Panc1 (cell line): ENCODE data around the gene CCS. TPM values are rescaled to one million over a fixed set of nuclear protein-coding genes. Genes with fewer than 3 reads are reported as not detected.

Source experiments
- ATAC-seq: fragments of 200-7000 bp; cut with Tn5 transposase; 2 replicates; pipeline ENCODE4 v1.9.1; 2020; ENCODE audit warnings: mild to moderate bottlenecking, moderate library complexity
- BruUV-seq: library from RNA; stranded (reverse); fragments of 400-500 nt; replicated peaks from 2 replicates; lab custom pipeline; 2021; lab: Mats Ljungman, UMichigan
- CTCF ChIA-PET: fragments of 300-600 bp; sonication (Branson Sonifier 250); formaldehyde crosslinking; loops from one replicate; lab custom pipeline; 2022; ENCODE audit warnings: antibody characterized with exemption; lab: Charles Lee
- POLR2A ChIA-PET: fragments of 300-600 bp; sonication (Branson Sonifier 250); formaldehyde crosslinking; loops from one replicate; lab custom pipeline; 2022; ENCODE audit warnings: antibody characterized with exemption; lab: Charles Lee
- DNase-seq: peaks from one replicate; pipeline ENCODE4 v3.0.0-alpha.2; 2010; ENCODE audit warnings: low read depth, low spot score
- H3K27ac ChIP-seq: 2 replicates; pipeline ENCODE4 v1.5.1; 2011; ENCODE audit warnings: mild to moderate bottlenecking, low read length, inconsistent platforms
- H3K27me3 ChIP-seq: fragments of 200-500 bp; sonication (Bioruptor generic); 2 replicates; pipeline ENCODE4 v1.6.0; 2014; ENCODE audit warnings: low read length, inconsistent platforms; ENCODE audit not compliant: control insufficient read depth, insufficient read depth
- H3K36me3 ChIP-seq: fragments of 200-500 bp; sonication (Bioruptor generic); 2 replicates; pipeline ENCODE4 v1.5.1; 2014; ENCODE audit warnings: inconsistent platforms, mild to moderate bottlenecking, low read length, moderate library complexity; ENCODE audit not compliant: control insufficient read depth, insufficient read depth
- H3K4me1 ChIP-seq: 2 replicates; pipeline ENCODE4 v1.5.1; 2011; ENCODE audit warnings: inconsistent platforms, mild to moderate bottlenecking, low read length, moderate library complexity; ENCODE audit not compliant: control insufficient read depth, insufficient read depth
- H3K4me3 ChIP-seq, 2 experiments: 2 replicates each; pipeline ENCODE4 v1.5.1; 2011 to 2012; ENCODE audit warnings: low read depth in 2 of 2, low read length in 2 of 2, mild to moderate bottlenecking in 2 of 2, inconsistent platforms in 1 of 2, moderate library complexity in 1 of 2
- H3K9me3 ChIP-seq: fragments of 200-500 bp; sonication (Bioruptor generic); 2 replicates; pipeline ENCODE4 v1.5.1; 2014; ENCODE audit warnings: low read depth, mild to moderate bottlenecking, inconsistent platforms, low read length, moderate library complexity; ENCODE audit not compliant: control insufficient read depth, insufficient read depth
- CTCF ChIP-seq: fragments of 450-650 bp; IDR thresholded peaks from 2 replicates; pipeline ENCODE4 v1.5.1; 2017; ENCODE audit warnings: mild to moderate bottlenecking
- POLR2AphosphoS5 ChIP-seq: IDR thresholded peaks from 2 replicates; pipeline ENCODE4 v1.6.1; 2012; ENCODE audit warnings: mild to moderate bottlenecking, low read depth, low read length, moderate library complexity
- SIN3A ChIP-seq: IDR thresholded peaks from 2 replicates; pipeline ENCODE4 v1.6.1; 2012; ENCODE audit warnings: low read depth, mild to moderate bottlenecking, low read length, moderate library complexity, borderline replicate concordance; ENCODE audit not compliant: insufficient read depth
- TCF7L2 ChIP-seq: IDR thresholded peaks from 2 replicates; pipeline ENCODE4 v1.6.1; 2011; ENCODE audit warnings: mild to moderate bottlenecking, low read depth, low read length, inconsistent platforms
- in situ Hi-C: cut with HindIII; loops from 2 replicates; pipeline ENCODE4 v1.10.0; 2016; ENCODE audit warnings: low sequenced_read_pairs, low pct_unique_long_range_greater_than_20kb
- intact Hi-C: fragments of 100-400 bp; cut with micrococcal nuclease; formaldehyde crosslinking; loops from one replicate; pipeline ENCODE4 v1.10.0; 2022; ENCODE audit not compliant: unreplicated experiment
- total RNA-seq: library from RNA; stranded (reverse); gene quantifications from one replicate; pipeline ENCODE4 v1.2.1, GENCODE V29; 2021; ENCODE audit not compliant: unreplicated experiment
- TF ChIP-seq, protein P1 (sequence below), 2 experiments: IDR thresholded peaks; 2 replicates each; pipeline ENCODE4 v1.6.1; 2011 to 2012; ENCODE audit warnings: low read depth in 2 of 2, control low read depth in 1 of 2, low read length in 1 of 2, mild to moderate bottlenecking in 1 of 2, moderate library complexity in 1 of 2; ENCODE audit not compliant: insufficient read depth in 1 of 2

Gene CCS
- total RNA-seq, 1 experiment from 2014 or later = 55.3 TPM

DNA sequence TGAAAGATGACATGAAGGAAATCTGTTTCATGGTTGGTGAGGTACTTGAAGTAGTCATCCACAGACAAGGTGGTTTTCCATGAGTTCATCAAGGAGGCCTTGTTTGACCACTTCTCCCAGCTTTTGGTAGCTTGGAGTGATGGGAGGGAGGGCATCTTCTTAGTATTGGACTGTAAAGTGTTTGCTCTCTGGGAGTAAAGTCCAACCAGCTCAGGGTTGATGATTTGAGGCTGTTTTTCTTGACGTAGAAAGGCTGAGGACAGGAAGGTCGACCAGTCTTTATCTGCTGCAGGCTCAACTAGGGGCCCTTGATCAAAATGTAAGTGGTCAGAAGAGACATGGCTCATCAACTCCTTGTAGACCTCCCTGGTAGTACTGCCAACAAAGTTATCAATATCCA, 1.8 kb upstream of the CCS start:
- TSS peak; percentile 76 for BruUV-seq
- H3K36me3 ChIP-seq = no peaks in the 10 kb centered on the region
- no peaks in the 10 kb centered on the region; the same call in 1 of the 2 replicates for H3K9me3 ChIP-seq
- ChIA-PET CTCF (interaction anchor here (0.6 kb wide), 1 partner anchor 113 kb away, joined by 18 read pairs; no protein-coding TSS in a partner anchor), POLR2A (interaction anchor here (0.6 kb wide), 1 partner anchor 433 kb away, joined by 3 read pairs; no protein-coding TSS in a partner anchor)
- DNase-seq (no peak), ATAC-seq (no peak)
- intact Hi-C loops = no loop called here
- in situ Hi-C loops = no loop called here
- H3K4me1 ChIP-seq = peaks cover 8% of the 10 kb centered on the region
- no peak overlapping the region for H3K4me3 ChIP-seq
- TF ChIP-seq POLR2AphosphoS5 (no peak), TCF7L2 (no peak), SIN3A (no peak), CTCF (no peak)
- TF ChIP-seq, protein P1, sequence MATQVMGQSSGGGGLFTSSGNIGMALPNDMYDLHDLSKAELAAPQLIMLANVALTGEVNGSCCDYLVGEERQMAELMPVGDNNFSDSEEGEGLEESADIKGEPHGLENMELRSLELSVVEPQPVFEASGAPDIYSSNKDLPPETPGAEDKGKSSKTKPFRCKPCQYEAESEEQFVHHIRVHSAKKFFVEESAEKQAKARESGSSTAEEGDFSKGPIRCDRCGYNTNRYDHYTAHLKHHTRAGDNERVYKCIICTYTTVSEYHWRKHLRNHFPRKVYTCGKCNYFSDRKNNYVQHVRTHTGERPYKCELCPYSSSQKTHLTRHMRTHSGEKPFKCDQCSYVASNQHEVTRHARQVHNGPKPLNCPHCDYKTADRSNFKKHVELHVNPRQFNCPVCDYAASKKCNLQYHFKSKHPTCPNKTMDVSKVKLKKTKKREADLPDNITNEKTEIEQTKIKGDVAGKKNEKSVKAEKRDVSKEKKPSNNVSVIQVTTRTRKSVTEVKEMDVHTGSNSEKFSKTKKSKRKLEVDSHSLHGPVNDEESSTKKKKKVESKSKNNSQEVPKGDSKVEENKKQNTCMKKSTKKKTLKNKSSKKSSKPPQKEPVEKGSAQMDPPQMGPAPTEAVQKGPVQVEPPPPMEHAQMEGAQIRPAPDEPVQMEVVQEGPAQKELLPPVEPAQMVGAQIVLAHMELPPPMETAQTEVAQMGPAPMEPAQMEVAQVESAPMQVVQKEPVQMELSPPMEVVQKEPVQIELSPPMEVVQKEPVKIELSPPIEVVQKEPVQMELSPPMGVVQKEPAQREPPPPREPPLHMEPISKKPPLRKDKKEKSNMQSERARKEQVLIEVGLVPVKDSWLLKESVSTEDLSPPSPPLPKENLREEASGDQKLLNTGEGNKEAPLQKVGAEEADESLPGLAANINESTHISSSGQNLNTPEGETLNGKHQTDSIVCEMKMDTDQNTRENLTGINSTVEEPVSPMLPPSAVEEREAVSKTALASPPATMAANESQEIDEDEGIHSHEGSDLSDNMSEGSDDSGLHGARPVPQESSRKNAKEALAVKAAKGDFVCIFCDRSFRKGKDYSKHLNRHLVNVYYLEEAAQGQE (IDR thresholded peaks at IDR 0.05; ENCODE audit: insufficient read depth in 1 of 2, low read depth in 2 of 2, low read length in 1 of 2) = no peak
- H3K27me3 ChIP-seq = no peaks in the 10 kb centered on the region
- H3K27ac ChIP-seq = no peak overlapping the region

GRCh38 chr11:66593303-66593635, 284 bp downstream of the CCS start:
- POLR2A ChIA-PET = interaction anchor here (0.7 kb wide), 1 partner anchor 51 kb away, joined by 4 read pairs; no protein-coding TSS in a partner anchor
- in situ Hi-C loops (no loop called here), intact Hi-C loops (no loop called here)
- Histone ChIP-seq H3K27ac (peak overlapping the region; percentile 96), H3K4me1 (peaks cover 8% of the 10 kb centered on the region), H3K4me3 (peak overlapping the region; percentile 88 to 95), H3K36me3 (no peaks in the 10 kb centered on the region), H3K9me3 (no peaks in the 10 kb centered on the region; the same call in 1 of the 2 replicates), H3K27me3 (no peaks in the 10 kb centered on the region)
- CTCF ChIA-PET = interaction anchor here (0.7 kb wide), 1 partner anchor 241 kb away, joined by 3 read pairs; no protein-coding TSS in a partner anchor
- DNase-seq (no peak), ATAC-seq (peak; percentile 42)
- TSS peak; percentile 92 for BruUV-seq
- TF ChIP-seq, protein P1 (IDR thresholded peaks at IDR 0.05; ENCODE audit: insufficient read depth in 1 of 2, low read depth in 2 of 2, low read length in 1 of 2) = no peak
- TF ChIP-seq CTCF = no peak
- TF ChIP-seq POLR2AphosphoS5 = no peak
- no peak for TF ChIP-seq TCF7L2
- TF ChIP-seq SIN3A = no peak
